PC-9 (cell line): ENCODE measurements around the gene SMTNL2.

Experiments used
- CTCF ChIP-seq: fragments of 200-600 bp; sonication (generic); conservative IDR thresholded peaks from 2 replicates; pipeline ENCODE4 v1.6.1; 2017; ENCODE audit warnings: mixed run types, antibody characterized with exemption, mild to moderate bottlenecking, moderate library complexity
- EZH2 ChIP-seq: fragments of 200-600 bp; sonication (generic); IDR thresholded peaks from 2 replicates; pipeline ENCODE4 v1.8.0; 2017; ENCODE audit warnings: antibody characterized with exemption, low read depth

- TF ChIP-seq CTCF (no peak), EZH2 (no peak)
Measured at GRCh38 chr17:4585638-4585994, 1.3 kb downstream of the SMTNL2 start.
